GM18499 (cell line): ENCODE results near the gene TMEM201.

Source experiments
- ATAC-seq: cut with Tn5 transposase; IDR thresholded peaks from one replicate; pipeline ENCODE4 v1.9.1; 2021; ENCODE audit warnings: moderate number of reproducible peaks; ENCODE audit not compliant: insufficient read depth, unreplicated experiment

The TMEM201 gene

GRCh38 chr1:9577423-9577822 is 11.3 kb upstream of the TMEM201 start:
- no peak for ATAC-seq

GRCh38 chr1:9580942-9581341 is 7.8 kb upstream of the TMEM201 start:
- ATAC-seq, result no peak

GRCh38 chr1:9586147-9586766 is 2.5 kb upstream of the TMEM201 start:
- ATAC-seq, result no peak

- no peak for ATAC-seq
Measured at GRCh38 chr1:9589144-9589718, 520 bp downstream of the TMEM201 start.

GRCh38 chr1:9589719-9590157 is 1.0 kb downstream of the TMEM201 start:
- no peak for ATAC-seq

GRCh38 chr1:9590201-9590600 is 1.5 kb downstream of the TMEM201 start:
- ATAC-seq, result no peak

GRCh38 chr1:9590945-9591668 is 2.4 kb downstream of the TMEM201 start:
- no peak for ATAC-seq

- ATAC-seq, result no peak
Measured at GRCh38 chr1:9591669-9592509, 3.2 kb downstream of the TMEM201 start.

GRCh38 chr1:9592510-9593075 is 3.9 kb downstream of the TMEM201 start:
- ATAC-seq, result no peak

- no peak for ATAC-seq
Measured at GRCh38 chr1:9593147-9593491, 4.4 kb downstream of the TMEM201 start.

- ATAC-seq, result no peak
Measured at GRCh38 chr1:9593492-9594465, 5.1 kb downstream of the TMEM201 start.

GRCh38 chr1:9594471-9595155 is 5.9 kb downstream of the TMEM201 start:
- ATAC-seq, result no peak

GRCh38 chr1:9595156-9595967 is 6.7 kb downstream of the TMEM201 start:
- no peak for ATAC-seq

- ATAC-seq, result no peak
Measured at GRCh38 chr1:9595968-9596340, 7.2 kb downstream of the TMEM201 start.

- no peak for ATAC-seq
Measured at GRCh38 chr1:9596415-9597123, 7.9 kb downstream of the TMEM201 start.

GRCh38 chr1:9597361-9598315 is 8.9 kb downstream of the TMEM201 start:
- no peak for ATAC-seq
